GM21529 (cell line): Measurements from ENCODE around the gene SPPL2B.

Experiments used
- ATAC-seq: cut with Tn5 transposase; IDR thresholded peaks from one replicate; pipeline ENCODE4 v1.9.1; 2021; ENCODE audit not compliant: unreplicated experiment

The SPPL2B gene

GRCh38 chr19:2353887-2354592 is 25.6 kb downstream of the SPPL2B start:
- no peak for ATAC-seq

GRCh38 chr19:2354670-2355069 is 26.2 kb downstream of the SPPL2B start:
- ATAC-seq = no peak

- no peak for ATAC-seq
These were observed 26.9 kb downstream of the SPPL2B start for GRCh38 chr19:2355168-2356035.

DNA sequence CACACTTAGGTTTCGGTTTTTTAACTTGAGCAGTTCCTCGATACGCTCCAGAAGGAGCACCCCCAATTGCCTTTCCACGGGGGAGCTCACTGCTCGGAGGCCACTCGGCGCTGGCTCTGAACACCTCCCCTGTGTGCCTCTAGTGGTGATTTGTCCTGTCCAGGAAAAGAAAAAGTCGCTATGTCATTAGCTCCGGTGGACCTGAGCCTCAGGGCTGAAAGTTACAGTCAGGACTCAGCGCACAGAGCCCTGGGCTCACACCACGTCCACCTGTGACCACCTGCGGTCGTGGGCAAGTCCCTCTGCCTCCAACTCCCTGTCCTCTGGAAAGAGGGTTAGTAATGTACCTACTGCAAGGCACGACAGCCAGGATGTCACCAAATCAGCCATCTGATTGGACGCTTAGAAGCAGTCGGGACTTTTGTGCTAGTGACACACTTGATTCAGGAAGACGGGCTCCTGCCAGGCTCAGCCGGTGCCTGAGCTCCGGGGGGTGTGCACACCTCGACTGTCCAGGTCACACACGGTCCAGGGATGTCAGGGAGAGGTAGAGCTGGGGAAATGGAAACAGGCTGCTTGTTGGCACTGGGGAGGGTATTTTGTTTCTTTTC is 27.7 kb downstream of the SPPL2B start:
- no peak for ATAC-seq

- no peak for ATAC-seq
These were observed 29.1 kb downstream of the SPPL2B start for GRCh38 chr19:2357279-2358206.

DNA sequence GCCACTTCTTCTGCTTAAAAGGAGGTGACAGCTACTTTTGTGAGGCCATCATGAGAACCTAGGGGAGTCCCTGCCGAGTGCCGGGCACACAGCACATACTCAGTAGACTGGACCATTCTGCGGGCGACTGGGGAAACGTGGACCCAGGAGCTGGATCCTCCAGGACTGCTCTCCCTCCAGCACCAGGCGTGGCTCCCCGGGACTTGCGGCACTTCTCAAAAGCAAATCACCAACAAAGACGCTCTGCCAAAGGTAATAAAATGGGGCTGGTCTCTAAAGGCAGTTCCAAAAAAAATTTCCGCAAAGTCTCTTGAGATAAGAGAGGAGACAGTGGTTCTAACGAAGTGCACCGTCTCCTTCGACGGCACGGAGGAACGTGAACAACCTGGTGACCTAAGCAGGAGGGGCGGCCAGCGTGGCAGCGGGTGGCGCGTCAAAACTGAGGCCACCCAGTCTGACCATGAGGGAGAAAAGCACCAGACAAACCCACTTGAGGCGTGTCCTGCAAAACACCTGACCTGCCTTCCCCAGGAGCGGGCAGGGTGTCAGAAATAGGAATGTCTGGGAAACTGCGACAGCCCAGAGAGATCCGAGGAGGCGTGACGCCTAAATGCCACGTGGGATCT is 30.2 kb downstream of the SPPL2B start:
- no peak for ATAC-seq

DNA sequence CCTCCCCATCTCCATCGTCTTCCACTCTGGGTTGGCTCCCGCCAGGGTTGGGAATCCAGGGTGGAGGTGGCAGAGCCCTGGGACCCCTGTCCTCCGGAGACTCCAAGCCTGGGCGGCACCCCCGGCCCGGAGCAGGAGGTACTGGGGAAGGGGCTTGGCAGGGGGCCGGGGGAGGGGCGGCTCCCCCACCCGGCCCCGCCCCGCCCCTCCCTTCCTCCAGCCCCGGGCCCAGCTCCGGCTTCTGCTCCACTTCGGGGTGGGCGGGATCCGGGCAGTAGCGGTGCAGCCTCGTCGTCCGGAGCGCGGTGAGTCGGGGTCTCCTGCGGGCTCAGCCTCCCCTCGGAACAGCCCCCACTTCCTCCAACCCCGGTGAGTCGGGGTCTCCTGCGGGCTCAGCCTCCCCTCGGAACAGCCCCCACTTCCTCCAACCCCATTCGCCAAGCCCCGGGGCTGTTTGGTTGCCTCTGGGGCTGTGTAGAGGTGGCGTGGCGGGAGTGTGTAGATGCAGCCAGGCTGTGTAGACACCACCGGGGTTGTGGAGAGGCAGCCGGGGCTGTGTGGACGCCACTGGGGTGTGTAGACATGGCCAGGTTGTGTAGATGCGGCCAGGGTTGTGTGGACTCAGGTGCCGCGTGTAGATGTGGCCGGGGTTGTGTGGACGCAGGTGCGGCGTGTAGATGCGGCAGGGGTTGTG is 31.7 kb downstream of the SPPL2B start, which contains the start of gene TMPRSS9:
Gene TMPRSS9, plus strand, starts transcription at position 274 of the 694 bp plus-strand sequence. CDS start 29,521 bp downstream, outside the sequence.
- no peak for ATAC-seq

DNA sequence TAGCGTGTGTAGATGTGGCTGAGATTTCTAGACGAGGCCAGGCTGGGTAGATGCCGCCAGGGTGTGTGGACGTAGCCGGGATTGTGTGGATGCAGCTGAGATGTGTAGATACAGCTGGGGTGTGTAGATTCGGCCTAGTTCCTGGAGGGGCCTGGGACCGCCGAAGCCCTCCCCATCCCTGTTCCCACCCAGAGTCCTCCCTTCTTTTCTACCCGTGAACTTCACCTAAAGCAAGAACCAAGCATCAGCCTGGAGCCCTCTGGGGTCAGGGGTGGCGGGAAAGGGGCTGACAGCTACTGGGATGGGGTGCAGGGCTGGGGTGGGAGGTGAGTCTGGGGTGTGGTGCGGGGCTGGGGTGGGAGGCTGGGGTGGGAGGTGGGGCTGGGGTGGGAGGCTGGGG is 32.3 kb downstream of the SPPL2B start:
- ATAC-seq = no peak

GRCh38 chr19:2361246-2362045 is 33.0 kb downstream of the SPPL2B start:
- ATAC-seq = no peak

- ATAC-seq = no peak
These were observed 33.8 kb downstream of the SPPL2B start for GRCh38 chr19:2362046-2362969.

GRCh38 chr19:2362970-2363300 is 34.5 kb downstream of the SPPL2B start:
- no peak for ATAC-seq

GRCh38 chr19:2363419-2363818 is 34.9 kb downstream of the SPPL2B start:
- ATAC-seq = no peak

DNA sequence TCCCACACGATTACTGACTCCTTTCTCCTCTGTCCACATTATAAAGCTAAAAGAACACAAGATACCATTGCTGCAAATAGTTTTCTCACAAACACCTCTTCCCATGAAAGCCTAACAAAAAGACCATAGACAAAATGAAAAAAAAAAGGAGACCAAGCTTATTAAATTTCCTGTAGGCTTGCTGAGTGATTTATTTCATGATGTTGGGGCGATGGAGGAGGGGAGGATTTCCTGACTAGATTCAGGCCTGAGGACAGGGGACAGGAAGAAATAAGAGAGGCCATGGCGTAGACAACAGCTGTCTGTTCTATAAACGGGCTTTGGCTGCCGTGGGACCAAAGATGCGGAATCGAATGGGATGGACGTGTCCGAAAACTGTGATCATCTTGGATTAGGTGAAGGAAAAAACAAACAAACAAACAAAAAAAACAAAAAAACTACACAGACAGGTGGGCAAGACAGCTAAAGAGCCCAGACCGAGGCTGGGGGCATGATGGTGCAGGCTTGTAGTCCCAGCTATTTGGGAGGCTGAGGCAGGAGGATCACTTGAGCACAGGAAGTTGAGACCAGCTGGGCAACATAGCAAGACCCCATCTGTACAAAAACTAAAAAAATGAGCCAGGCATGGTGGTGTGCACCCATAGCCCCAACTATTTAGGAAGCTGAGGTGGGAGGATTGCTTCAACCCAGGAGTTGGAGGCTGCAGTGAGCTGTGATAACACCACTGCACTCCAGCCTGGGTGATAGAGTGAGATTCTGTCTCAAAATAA is 36.9 kb downstream of the SPPL2B start:
- no peak for ATAC-seq

GRCh38 chr19:2371656-2372055 is 43.2 kb downstream of the SPPL2B start:
- no peak for ATAC-seq

GRCh38 chr19:2372076-2372612 is 43.7 kb downstream of the SPPL2B start:
- no peak for ATAC-seq

DNA sequence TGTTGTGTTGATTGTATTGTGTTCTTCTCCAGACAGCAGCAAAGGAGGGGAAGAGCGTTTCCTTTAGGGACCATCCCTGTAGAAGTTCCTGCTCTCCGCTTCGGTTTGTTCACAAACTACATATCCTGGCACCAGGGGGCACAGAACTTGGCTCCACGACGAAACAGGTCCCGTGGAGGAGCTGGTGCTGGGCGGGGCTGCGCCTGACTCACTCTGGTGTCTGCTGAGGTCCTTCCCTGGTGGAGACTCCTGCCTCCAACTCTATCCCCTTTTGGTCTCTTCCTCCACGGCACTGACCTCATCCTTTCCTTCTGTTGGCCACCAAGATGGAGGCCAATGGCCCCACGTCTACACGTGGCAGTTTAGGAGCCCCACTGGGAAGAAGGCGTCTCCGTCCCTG is 46.3 kb downstream of the SPPL2B start:
- no peak for ATAC-seq
